ENCODE results near the gene GHITM. TPM values are rescaled to one million over a fixed set of nuclear protein-coding genes. Genes with fewer than 3 reads are reported as not detected.

The GHITM gene
- total and polyA plus RNA-seq, 2 of the 8 experiments (the other 6 are each of a cell fraction or from before 2014, with no cell fraction given) = 86.2 to 97.0 TPM

DNA sequence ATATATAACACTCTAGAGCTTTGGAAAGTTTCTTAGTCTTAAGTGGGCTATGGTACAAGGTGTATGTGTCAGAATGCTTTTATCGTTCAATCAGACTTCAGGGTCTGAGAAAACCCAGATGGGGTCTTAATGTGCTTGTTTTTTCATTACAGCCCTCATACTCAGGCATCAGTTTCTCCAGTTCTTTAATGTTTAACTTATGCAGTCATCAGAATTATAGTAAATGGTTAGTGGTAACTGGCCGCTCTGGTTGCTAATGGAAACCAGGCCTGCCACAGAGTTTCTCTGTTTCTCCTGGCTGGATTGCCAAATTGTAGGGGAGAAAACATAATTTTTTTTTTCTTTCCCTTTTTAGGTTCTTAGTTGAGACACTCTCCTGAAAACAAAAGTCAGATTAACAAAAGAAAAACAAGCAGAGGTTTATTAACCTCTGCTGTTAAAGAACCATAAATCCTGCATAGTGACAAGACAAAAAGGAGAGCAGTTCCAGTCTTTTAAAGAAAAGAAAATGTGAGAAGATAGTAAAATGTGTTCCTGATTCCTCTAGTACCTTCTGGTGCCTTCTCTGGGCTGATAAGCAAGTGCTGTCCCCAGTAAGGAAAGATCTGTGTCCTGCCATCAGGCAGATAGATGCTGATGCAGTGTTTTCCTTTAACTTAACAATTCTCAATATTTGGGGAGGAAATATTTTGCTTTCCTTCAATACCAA lies 21.5 kb upstream of the GHITM start (continued):
- no peak for TF ChIP-seq BRCA1 (IDR thresholded peaks at IDR 0.05; ENCODE audit: low read depth, low read length)
- no peak for TF ChIP-seq EZH2 (IDR thresholded peaks at IDR 0.05; ENCODE audit: low read depth, low read length, severe bottlenecking)
- TF ChIP-seq TCF12 (IDR thresholded peaks at IDR 0.05; ENCODE audit: low read depth, low read length) = no peak

Measured in H1 (cell line).